HG02981 (cell line): ENCODE data around the gene ATXN7L1.
A peak's percentile ranks its signal among the peaks of the same experiment; 100 is the strongest.
"Not testable (repeated sequence)": the region's sequence is repeated elsewhere in the genome, so short reads cannot be mapped to it uniquely, and the experiment has no call there.

Experiments
- ATAC-seq: cut with Tn5 transposase; IDR thresholded peaks from one replicate; pipeline ENCODE4 v1.9.1; 2021; ENCODE audit warnings: mild to moderate bottlenecking, moderate library complexity; ENCODE audit not compliant: unreplicated experiment

The ATXN7L1 gene

DNA sequence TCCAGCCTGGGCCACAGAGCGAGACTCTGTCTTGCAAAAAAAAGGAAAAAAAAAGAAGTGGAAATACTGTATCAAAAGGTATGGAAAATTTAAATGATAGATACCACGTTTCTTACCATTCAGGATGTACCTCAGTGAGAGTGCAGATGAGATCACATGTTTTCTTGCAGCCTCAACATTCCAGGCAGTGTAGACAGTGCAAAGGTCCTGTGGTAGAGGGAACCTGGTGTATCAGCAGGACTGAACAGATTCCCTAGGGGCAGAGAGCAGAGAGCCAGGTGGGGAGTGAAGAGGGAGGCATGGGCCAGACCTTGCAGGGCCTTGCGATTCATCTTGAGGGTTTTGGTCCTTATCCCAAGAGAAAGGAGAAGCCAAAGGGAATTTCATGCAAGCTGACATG, 17.7 kb upstream of the ATXN7L1 start:
- no peak for ATAC-seq

DNA sequence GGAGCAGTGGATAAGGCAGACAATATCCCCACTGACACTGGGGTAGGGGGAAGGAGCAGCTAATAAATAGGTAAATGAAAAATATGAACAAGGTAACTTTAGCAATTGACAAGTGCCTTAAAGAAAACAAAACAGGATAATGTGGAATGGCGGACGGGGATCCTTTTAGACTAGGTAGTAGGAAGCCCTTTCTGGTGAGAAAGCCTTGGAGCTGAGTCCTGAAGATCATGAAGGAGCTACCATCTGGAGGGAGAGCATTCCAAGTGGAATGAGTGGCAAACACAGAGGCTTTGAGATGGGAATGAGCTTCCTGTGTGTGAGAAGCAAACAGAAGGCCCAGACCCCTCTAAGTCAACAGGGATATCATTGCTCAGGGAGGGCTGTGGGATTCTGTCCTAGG, 16.0 kb upstream of the ATXN7L1 start:
- ATAC-seq: no peak

DNA sequence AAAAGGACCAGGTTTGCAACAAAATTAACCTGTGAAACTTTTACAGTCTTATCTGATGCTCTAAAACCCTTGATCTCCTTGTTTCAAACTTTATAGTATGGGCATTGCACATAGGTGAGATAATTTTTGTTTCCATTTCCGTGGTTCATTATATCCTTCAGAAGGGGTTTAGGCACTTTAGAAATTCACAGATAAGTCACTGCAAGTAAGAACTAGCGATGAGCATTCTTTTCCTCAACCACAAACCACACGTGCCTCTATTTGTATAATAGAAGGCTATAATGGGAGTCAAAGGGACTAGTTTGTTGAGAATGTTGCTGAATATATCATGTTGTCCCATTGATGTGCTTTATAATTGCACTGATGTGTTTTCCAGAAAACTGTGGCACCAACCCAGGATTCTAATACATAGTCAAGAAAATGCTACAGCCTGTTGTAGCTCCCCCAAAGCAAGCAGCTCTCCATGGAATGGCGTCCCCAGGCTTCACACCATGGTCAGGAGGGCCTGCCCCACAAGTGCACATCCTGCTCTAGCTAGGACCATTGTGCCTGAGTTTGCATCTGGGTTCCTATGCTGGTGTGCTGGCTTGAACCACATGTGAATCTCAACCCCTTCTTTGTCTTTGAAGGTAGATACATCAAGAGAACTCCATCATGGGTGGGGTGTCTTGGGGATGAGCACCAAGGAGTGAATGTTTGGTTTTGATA, 14.0 kb upstream of the ATXN7L1 start:
- ATAC-seq: no peak

DNA sequence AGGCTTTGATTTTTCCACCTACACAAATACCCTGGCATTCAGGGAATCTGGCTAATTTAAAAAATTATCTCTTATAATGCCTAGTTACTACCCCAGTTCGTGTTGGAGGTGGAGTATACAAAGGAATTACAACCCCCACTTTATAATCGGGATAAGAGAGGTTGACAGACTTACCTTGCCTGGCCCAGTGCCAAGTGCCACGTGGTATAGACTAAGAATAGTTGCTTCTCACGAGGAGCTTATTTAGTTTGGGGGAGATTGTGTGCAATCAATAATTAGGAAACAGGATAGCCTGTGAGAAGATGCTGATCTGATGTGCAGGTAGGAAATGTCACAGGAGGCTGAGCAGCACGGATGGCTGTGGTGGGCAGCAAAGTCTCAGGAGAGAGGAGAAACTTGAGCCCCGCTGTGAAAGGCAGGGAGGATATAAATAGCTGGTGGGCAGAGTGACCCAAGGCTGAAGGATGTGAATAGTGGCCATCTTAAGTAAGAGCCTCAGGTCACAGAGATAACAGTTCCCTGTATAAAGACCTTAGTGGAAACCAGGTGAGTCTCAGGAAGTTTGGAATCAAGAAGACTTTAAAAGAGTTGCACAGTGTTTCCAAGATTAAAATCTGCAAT, 11.3 kb upstream of the ATXN7L1 start:
- no peak for ATAC-seq

DNA sequence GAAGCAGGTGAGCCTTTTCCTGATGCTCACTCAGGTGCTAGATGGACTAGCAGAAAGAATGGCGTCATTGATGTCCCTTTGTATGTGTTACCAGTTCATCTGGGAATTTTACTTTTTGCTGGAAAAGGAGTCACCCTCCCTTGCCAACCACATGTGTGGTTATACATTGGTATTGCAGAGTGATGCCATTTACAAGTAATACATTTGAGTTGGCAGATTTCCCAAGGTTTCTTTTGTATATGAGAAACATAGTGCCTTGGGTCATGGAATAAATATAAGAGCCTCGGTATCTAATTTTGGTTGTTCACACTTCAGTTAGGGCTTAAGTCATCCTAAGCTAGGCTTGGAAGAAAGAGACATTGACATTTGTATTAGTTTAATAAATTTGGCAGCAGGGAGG, 10.4 kb upstream of the ATXN7L1 start:
- no peak for ATAC-seq

DNA sequence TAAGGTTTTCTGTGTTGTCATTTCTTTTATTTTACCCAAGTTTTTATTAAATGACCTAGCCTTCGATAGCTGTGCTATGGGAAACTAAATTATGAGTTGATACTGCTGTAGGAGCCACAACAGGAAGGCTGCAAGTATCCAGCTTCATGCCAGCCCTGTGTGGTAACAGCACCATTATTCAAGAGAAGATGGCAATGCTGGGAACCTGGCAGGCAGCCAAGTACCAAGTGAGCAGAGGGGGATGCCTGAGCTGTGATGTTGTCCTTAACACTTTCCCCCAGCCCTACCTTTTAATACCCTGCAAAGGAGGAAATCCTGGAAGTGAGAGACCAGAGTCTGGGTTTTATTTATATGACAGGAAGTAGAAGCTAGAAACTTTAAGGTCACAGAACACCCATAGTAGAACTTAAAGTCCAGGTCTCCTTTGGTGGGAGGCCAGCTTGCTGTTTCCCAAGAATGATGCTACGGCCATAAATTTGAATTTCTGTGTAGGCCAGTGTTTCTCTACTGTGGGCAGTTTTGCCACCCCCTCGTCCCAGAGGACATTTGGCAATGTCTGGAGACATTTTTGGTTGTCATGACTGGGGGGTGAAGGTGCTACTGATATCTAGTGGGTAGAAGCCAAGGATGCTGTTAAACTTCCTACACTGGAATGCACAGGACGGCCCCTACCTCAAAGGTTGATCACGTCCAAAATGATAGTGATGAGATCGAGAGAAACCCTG, 9.2 kb upstream of the ATXN7L1 start:
- ATAC-seq: no peak

DNA sequence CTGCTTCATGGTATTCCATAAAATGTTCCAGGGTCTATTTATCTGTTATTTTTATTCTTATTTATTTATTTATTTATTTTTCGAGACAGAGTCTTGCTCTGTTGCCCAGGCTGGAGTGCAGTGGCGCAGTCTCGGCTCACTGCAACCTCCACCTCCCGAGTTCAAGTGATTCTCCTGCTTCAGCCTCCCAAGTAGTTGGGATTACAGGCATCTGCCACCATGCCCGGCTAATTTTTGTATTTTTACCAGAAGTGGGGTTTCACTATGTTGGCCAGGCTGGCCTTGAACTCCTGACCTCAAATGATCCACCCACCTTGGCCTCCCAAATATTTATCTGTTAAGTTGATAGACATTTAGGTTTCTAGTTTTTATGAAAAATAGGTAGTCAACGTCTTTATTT, 6.8 kb upstream of the ATXN7L1 start:
- ATAC-seq: not testable (repeated sequence)

DNA sequence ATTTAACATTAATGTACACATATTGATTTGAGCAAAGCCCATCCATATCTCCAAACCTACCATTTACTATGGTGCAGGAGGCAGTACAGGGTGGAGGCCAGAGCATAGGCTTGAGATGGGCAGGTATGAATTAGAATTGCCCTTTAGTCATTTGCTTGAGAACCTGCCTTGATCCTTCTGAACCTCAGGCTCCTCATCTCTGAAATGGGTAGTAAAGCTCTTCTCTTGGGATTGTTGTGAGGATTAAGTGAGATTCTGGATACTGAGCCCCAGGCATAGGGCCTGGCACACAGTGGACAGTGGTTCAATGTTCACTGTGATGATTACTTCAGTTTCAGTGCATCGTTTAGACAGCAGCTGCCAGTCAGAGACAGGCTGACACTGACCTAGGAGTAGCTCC, 5.0 kb upstream of the ATXN7L1 start:
- ATAC-seq: no peak

DNA sequence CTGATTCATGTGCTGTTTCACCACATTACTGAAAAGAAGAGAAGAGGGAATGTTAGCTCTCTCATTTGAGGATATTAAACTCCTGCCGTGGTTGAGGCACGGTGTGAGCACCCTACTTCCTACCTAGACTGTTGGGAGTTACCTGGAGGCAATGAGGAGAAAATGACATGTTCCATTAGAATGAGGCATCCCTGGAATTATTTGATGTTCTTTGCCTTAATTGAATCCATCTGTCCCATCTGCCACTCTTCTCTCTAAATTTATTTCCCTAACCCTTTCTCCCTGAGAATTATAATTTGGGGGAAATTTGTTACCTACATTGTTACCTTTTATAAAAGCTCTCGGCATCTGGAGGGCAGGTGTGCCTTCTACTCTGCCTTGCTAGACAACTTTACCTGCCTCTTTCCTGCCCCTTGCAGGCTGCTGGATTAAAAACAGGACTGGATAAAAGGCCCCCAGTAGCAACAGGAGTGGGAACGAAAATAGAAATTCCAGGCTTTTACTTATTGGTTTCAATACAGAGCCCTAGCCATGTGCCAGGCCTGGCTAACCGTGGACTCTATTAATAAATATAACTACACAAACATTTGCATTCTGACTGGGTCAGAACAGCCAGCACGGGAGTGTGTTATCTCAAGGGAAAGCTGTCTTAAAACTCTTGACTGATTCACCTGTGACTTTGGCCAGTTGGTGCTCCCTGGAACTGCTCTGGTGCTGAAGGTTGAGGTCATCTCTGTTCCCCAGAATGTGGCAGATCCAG, 4.4 kb upstream of the ATXN7L1 start:
- no peak for ATAC-seq

DNA sequence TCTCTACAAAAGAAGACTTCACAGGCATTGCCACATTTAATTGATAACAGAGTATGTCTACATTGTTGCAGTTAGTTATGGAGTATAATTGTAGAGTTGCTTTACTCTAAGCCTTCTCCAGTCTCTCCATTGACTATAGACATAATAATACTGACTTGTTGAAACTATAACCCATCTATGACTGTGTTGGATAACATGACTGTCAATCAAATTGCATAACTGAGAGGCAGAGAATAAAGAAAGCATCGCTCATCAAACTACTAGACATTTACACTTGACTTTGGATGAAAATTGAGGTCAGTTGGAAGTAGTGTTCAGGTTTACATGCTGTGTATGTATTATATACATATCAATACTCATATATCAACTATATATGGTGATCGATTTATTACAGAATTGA, 3.4 kb upstream of the ATXN7L1 start:
- ATAC-seq: no peak

DNA sequence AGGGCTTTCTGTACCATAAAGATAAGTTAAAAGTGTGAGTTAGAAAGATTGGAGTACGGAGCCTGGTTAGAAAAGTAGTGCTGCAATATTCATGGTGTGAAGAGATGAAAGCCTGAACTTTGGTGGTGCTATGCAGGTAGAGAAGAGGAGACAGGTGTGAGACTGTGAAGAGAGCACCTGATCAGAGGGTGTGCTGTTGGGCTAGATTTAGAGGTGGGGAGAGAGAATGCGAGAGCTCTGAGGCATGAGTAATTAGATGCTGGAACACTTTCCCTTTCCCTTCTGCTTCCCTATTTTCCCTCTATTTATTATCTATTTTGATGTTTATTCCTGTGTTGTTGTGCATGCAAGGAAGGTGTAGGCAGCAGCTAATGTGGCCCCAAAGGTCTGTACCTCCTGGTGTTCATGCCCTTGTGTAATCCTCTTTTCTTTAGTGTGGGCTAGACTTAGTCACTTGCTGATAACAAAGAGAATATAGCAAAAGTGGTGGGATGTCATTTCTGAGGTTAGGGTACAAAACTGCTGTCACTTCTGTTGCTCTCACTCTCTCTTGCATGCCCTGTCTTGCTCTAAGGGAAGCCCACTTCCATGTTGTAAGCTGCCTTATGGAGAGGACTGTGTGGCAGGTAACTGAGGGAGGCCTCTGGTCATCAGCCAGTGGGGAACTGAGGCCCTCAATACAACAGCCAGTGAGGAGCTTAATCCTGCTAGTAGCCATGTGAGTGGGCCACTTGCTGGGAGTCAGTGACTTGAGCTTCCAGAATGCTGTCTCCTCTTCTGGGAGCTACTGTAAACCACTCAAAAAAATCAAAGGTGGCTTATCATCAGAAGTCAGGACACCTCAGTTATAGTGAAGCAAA, 2.6 kb upstream of the ATXN7L1 start:
- ATAC-seq: no peak

DNA sequence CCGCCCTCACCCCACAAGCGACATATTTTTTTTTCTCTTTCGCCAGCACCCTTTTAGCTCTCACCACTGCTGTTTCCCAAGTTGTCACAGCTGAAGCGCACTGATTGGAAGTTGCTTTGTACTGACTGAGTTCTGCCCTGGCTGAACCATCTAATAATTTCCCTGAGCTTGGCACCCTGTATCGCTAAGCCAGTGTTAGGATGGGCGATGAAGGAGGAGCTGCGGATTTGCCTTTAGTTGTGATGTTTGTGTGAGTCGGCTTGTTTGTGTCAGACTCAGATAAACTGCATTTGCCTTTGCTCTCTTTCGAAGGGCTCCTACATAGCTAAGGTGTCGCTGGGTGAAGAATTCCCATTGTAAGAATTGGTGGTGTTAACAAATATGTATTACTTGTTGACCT, 1.3 kb upstream of the ATXN7L1 start:
- no peak for ATAC-seq

DNA sequence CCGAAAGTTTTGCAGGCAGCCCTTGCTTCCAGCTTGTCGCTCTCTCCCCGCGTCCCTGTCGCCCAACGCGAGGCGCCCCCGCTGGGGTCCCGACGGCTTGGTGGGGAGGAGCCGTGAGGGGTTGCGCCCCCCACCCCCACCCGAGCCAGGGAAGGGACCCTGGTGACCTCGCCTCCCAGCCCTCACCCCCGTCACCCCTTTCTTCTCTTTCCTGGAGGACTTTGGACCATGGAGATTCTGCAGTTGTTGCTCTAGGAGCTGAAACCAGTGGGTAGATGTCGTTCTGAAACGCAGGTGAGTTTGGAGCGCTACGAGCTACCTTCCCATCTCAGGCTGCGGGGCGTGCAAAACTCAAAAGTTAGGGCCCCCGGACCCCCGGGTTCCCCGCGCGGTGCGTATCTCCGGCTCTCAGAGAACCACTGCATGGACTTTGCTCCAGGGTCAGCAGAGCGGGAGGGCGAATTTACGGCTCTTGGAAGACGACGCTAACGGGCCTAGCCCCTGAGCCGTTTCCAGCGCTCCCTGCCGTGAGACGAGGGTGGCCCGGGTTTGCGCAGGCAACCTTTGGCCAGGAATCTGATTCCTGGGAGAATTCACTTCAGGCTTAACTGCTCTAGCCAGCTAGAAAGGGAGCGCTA, 684 bp upstream of the ATXN7L1 start:
- peak; percentile 2 for ATAC-seq

DNA sequence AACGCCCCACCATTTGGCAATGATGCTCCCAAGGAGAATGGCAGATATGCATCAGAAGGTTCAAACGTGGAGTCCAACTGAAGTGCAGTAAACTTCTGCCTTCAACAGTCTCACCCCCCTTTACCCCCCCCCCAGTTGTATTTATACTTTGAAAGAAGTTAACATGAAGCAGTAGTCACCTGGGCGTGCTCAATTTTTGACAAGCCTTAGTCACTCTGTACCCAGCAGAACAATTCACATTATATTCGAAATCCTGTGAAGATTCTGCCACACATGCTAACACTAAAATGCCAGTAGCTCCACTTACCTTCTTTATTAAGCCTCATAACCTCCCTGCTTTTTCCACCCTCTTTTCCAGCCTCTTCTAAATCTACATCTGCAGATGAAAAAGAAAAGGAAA, 894 bp downstream of the ATXN7L1 start:
- ATAC-seq: no peak

DNA sequence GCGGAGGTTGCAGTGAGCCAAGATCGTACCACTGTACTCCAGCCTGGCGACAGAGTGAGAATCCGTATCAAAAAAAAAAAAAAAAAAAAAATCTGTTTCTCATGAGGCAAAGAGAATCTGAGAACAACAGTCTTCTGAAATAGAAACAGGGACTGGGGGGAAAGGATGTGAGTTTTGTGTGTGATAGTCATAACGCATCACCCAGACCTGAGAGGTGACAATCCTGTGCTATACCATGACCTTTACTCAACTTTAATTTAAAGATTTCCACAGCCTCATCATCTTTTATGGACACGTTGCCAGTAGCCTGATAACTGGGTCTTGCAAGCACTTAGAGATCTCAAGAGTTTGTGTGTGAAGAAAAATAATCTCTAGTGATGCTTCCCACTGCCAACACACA, 2.3 kb downstream of the ATXN7L1 start:
- ATAC-seq: no peak

DNA sequence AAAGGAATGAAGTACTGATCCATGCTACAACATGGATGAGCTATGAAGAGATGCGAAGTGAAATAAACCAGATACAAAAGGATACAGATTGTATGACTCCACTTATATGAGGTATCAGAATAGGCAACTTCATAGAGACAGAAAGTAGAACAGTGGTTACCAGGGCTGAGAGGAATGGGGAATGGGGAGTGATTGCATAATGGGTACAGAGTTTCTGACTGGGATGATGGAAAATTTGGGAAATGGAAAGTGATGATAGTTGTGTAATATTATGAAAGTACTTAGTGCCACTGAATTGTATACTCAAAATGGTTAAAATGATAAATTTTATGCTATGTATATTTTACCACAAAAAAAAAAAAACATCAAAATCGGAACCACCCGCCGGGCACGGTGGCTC, 3.9 kb downstream of the ATXN7L1 start:
- no peak for ATAC-seq

DNA sequence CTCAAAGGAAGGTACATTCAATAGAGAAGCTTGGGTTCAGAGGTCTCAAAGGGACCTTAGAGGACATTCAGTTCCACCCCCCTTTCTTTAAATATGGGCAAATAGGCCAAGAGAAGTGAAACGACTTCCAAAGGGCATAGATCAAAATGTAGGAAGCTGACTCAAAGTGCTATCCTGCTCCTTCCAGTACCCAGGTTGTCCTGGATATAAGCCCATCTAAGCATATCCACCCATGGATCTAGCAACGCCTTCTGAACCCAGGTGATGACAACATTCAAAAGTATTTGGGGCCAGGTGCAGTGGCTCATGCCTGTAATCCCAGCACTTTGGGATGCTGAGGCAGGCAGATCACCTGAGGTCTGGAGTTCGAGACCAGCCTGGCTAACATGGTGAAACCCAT, 5.3 kb downstream of the ATXN7L1 start:
- ATAC-seq: no peak

DNA sequence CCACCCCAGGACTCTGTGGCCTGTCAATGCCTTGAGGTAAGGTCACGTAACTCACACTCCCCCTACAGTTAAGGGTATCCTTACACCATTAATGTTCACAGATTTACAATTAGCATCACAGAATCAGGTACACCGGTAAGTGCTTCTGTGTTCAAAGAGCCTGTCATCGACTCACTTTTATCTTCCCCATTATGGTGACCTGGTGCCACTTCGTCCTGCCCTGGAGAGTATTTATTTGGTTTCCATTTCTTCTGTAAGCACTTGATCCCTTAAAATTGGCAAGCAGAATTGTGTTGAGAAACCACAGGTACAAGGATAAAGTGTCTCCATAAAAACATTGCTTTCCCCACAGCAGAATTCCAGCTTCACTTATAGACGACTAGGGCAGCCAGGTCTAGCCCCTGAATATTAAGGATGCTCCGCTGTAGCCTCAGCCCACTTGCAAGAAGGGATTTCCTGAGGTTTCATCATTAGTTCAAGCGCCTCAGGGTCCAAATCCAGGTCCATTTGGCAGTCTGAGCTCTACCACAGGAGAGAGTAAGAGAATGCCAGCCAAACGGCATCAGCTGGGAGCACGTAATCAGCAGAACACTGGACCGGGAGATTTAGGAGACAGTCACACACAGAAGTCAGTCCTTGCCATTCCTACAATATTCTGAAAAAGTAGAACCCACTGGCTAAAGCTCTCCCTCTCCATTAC, 10.1 kb downstream of the ATXN7L1 start:
- ATAC-seq: no peak

DNA sequence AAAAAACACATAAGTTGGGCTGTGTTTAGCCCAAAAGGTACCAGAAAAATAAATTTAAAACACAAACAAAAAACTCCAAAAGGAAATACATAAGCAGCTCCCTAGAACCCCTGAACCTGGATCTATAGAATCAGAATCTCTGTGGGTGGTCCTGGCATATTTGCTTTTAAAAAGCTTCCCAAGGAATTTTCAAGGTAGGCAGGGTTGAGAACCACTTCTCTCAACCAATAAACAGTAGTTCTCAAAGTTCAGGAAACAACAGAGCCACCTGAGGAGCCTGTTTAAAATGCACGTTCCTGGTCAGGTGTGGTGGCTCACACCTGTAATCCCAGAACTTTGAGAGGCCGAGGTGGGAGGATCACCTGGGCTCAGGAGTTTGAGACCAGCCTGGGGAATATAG, 12.5 kb downstream of the ATXN7L1 start:
- no peak for ATAC-seq

DNA sequence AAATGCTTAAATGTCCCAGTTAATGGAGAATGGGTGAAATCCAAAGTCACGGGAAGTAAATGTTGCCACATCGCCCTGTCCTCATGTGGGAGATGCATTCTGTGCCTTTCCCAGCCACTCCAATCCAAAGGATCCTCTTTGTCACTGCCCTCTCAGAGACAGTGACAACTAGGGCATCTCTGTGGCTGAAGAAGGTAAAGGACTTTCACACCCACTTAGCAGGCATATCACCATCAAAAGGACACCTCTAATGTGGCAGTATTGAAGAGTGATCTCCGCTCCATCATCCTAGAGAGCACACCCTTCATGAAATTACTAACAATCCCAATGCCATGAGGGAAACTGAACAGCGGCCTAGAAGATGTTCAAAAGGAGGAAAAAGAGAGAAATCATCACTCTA, 13.6 kb downstream of the ATXN7L1 start:
- ATAC-seq: no peak
